HepG2 (cell line): Measurements from ENCODE around the gene NFATC2. TPM values are rescaled to one million over a fixed set of nuclear protein-coding genes. Genes with fewer than 3 reads are reported as not detected.

ENCODE experiments used
- ATAC-seq: fragments of 200-7000 bp; cut with Tn5 transposase; 3 replicates; pipeline ENCODE4 v1.9.1; 2020; ENCODE audit warnings: mild to moderate bottlenecking, moderate library complexity
- BruUV-seq: library from RNA; stranded (reverse); fragments of 400-500 nt; replicated peaks from 2 replicates; lab custom pipeline; 2021; lab: Mats Ljungman, UMichigan
- CTCF ChIA-PET: fragments of 300-600 bp; formaldehyde crosslinking; extraction: SDS; loops from one replicate; lab custom pipeline; 2021; ENCODE audit warnings: low total read pairs, inconsistent platforms, low intra/inter-chr PET ratio; lab: Yijun Ruan, JAX
- POLR2A ChIA-PET: fragments of 350-600 bp; sonication (Branson Sonifier 250); formaldehyde crosslinking; loops from one replicate; lab custom pipeline; 2020; ENCODE audit warnings: antibody characterized with exemption, inconsistent platforms; lab: Yijun Ruan, JAX
- DNase-seq: peaks from one replicate; pipeline ENCODE4 v3.0.0-alpha.2; 2015; ENCODE audit warnings: low spot score
- FAIRE-seq: peaks from 3 replicates; lab custom pipeline; 2011; peaks lifted over from hg19 to GRCh38; lab: Jason Lieb, UNC
- H2AFZ ChIP-seq: one replicate; pipeline ENCODE4 v1.6.1; 2011; ENCODE audit warnings: low read length, inconsistent platforms
- H3K27ac ChIP-seq: fragments of 300-600 bp; 3 replicates; pipeline ENCODE4 v1.8.0; 2011; ENCODE audit warnings: mixed run types, mild to moderate bottlenecking, mixed read lengths, low read length, inconsistent platforms; ENCODE audit not compliant: insufficient read depth; ENCODE audit errors: extremely low read length
- H3K27me3 ChIP-seq, 2 experiments: fragments of 200-600 bp in 1 of 2; 2 replicates in 1 of 2; 3 replicates in 1 of 2; pipeline versions ENCODE4 v1.6.0 to v1.8.0; 2011; ENCODE audit warnings: low read length in 2 of 2, mild to moderate bottlenecking in 2 of 2, moderate library complexity in 2 of 2, inconsistent platforms in 1 of 2; ENCODE audit not compliant: insufficient read depth in 2 of 2, control insufficient read depth in 1 of 2
- H3K36me3 ChIP-seq, 2 experiments: fragments of 200-600 bp in 1 of 2; replicated peaks in 1 of 2; 2 replicates in 1 of 2; 3 replicates in 1 of 2; pipeline versions ENCODE4 v1.5.1 to v1.8.0; 2011; ENCODE audit warnings: low read length in 2 of 2, inconsistent platforms in 1 of 2; ENCODE audit not compliant: insufficient read depth in 2 of 2, control insufficient read depth in 1 of 2
- H3K4me1 ChIP-seq: 2 replicates; pipeline ENCODE4 v1.5.1; 2012; ENCODE audit warnings: low read length, inconsistent platforms; ENCODE audit not compliant: insufficient read depth
- H3K4me2 ChIP-seq: 2 replicates; pipeline ENCODE4 v1.6.0; 2011; ENCODE audit warnings: low read depth, low read length, inconsistent platforms
- H3K4me3 ChIP-seq, 3 experiments: fragments of 200-600 bp in 1 of 3; sonication (generic), shearing (Covaris generic) in 1 of 3; replicated peaks in 1 of 3; 2 replicates each; pipeline ENCODE4 v1.5.1; 2011 to 2016; ENCODE audit warnings: low read length in 3 of 3, inconsistent platforms in 2 of 3, low read depth in 2 of 3, mild to moderate bottlenecking in 2 of 3, control low read depth in 1 of 3, mixed read lengths in 1 of 3; ENCODE audit not compliant: insufficient read depth in 1 of 3
- H3K79me2 ChIP-seq: one replicate; pipeline ENCODE4 v1.6.1; 2011; ENCODE audit warnings: low read length, inconsistent platforms; ENCODE audit not compliant: insufficient read depth
- H3K9ac ChIP-seq: 2 replicates; pipeline ENCODE4 v1.6.0; 2011; ENCODE audit warnings: mild to moderate bottlenecking, low read depth, low read length, inconsistent platforms; ENCODE audit not compliant: insufficient read depth
- H3K9me3 ChIP-seq: 2 replicates; pipeline ENCODE4 v1.5.1; 2012; ENCODE audit warnings: mild to moderate bottlenecking, low read length
- H4K20me1 ChIP-seq: 2 replicates; pipeline ENCODE4 v1.6.0; 2011; ENCODE audit warnings: inconsistent platforms, mild to moderate bottlenecking, low read length, moderate library complexity; ENCODE audit not compliant: insufficient read depth
- FOXC1 ChIP-seq: sonication (generic); formaldehyde crosslinking; IDR thresholded peaks from 2 replicates; pipeline ENCODE4 v1.8.0; 2022; ENCODE audit warnings: mild to moderate bottlenecking, missing genetic modification reagents, borderline replicate concordance
- HHEX ChIP-seq: IDR thresholded peaks from 2 replicates; pipeline ENCODE4 v1.6.1; 2016; ENCODE audit warnings: control low read depth
- KAT7 ChIP-seq: IDR thresholded peaks from 2 replicates; pipeline ENCODE4 v1.6.1; 2018; ENCODE audit warnings: borderline replicate concordance, missing compliant biosample characterization
- KLF15 ChIP-seq: sonication (generic); formaldehyde crosslinking; IDR thresholded peaks from 2 replicates; pipeline ENCODE4 v1.8.1; 2023; ENCODE audit warnings: borderline replicate concordance, mild to moderate bottlenecking, inconsistent platforms, missing genetic modification reagents, mixed read lengths
- LCORL ChIP-seq, 2 experiments: fragments of 450-650 bp in 1 of 2; sonication (generic) in 1 of 2; formaldehyde crosslinking in 1 of 2; IDR thresholded peaks; 2 replicates each; pipeline versions ENCODE4 v1.5.0 to v1.6.1; 2017 to 2020; ENCODE audit warnings: antibody characterized with exemption in 1 of 2, missing genetic modification reagents in 1 of 2
- PRPF4 ChIP-seq: fragments of 200-400 bp; formaldehyde crosslinking; IDR thresholded peaks from 2 replicates; pipeline ENCODE4 v1.6.1; 2016; ENCODE audit warnings: low read length, low read depth; ENCODE audit not compliant: poor library complexity, severe bottlenecking
- ZFYVE20 ChIP-seq: sonication (generic); formaldehyde crosslinking; IDR thresholded peaks from 2 replicates; pipeline ENCODE4 v1.8.0; 2023; ENCODE audit warnings: low read depth, mild to moderate bottlenecking, moderate library complexity, missing genetic modification reagents, borderline replicate concordance
- ZNF280B ChIP-seq: sonication (generic); formaldehyde crosslinking; IDR thresholded peaks from 2 replicates; pipeline ENCODE4 v1.5.0; 2020; ENCODE audit warnings: missing genetic modification reagents, mild to moderate bottlenecking, borderline replicate concordance
- ZNF432 ChIP-seq: sonication (generic); formaldehyde crosslinking; IDR thresholded peaks from 2 replicates; pipeline ENCODE4 v1.5.0; 2020; ENCODE audit warnings: missing genetic modification reagents, mild to moderate bottlenecking, borderline replicate concordance
- ZSCAN12 ChIP-seq: sonication (generic); formaldehyde crosslinking; IDR thresholded peaks from 2 replicates; pipeline ENCODE4 v1.9.0; 2021; ENCODE audit warnings: mild to moderate bottlenecking, missing genetic modification reagents
- WGBS: methylation state at CpG from one replicate; pipeline ENCODE4 v1.1.6; 2017; ENCODE audit warnings: low lambda C conversion rate; 5-methylcytosine and 5-hydroxymethylcytosine counted together
- in situ Hi-C: cut with HindIII; loops from 2 replicates; pipeline ENCODE4 v1.10.0; 2017; ENCODE audit warnings: low pct_unique_long_range_greater_than_20kb; ENCODE audit not compliant: extremely low pct_ligation_motif_present
- intact Hi-C: fragments of 100-400 bp; cut with micrococcal nuclease; formaldehyde crosslinking; loops from one replicate; pipeline ENCODE4 v1.10.0; 2022; ENCODE audit not compliant: unreplicated experiment
- polyA plus RNA-seq, 8 experiments: library from polyadenylated mRNA; depleted of rRNA in 3 of 8; stranded (reverse) in 7 of 8; unstranded in 1 of 8; fragments of >200 nt; fragmentation: Illumina TruSeq in 4 of 8; extraction: Trizol in 4 of 8; gene quantifications; 2 replicates each; pipeline versions ENCODE4 v1.2.1 to v1.2.3, GENCODE V29; 2011 to 2016; ENCODE audit warnings: low read depth in 4 of 8, missing spikeins in 1 of 8, mixed read lengths in 1 of 8; ENCODE audit not compliant: insufficient read depth in 1 of 8
- total RNA-seq, 5 experiments: library from RNA; depleted of rRNA; stranded (reverse); fragments of >200 nt; fragmentation: Illumina TruSeq; extraction: Trizol; gene quantifications; 2 replicates each; pipeline ENCODE4 v1.2.3, GENCODE V29; 2016; ENCODE audit warnings: low read depth in 1 of 5
- TF ChIP-seq, protein P1 (sequence below): sonication (generic); formaldehyde crosslinking; IDR thresholded peaks from 2 replicates; pipeline ENCODE4 v1.5.0; 2020; ENCODE audit warnings: mild to moderate bottlenecking, missing genetic modification reagents

The NFATC2 gene
- total and polyA plus RNA-seq, 2 of the 13 experiments (the other 11 are each of a cell fraction or from before 2014, with no cell fraction given) = 1.9 to 3.3 TPM

DNA sequence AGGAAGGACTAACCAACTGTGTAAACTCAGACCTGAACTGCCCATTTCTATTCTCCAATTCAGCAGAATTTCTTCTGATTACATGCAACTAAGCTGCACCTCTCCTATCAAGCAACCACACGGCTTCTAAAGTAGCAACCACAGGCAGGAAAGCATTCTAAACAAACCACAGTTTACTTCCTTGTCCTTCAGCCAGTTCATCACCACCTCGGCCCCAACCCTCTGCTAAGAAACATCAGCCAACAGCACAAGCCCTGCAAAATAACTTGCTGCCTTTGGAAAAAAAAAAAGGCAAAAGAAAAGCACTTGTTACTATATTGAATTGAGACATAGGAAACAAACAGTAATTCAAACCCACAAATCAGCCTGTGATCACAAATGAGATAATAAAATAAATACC is 140.3 kb downstream of the NFATC2 start (continued):
- no peak for TF ChIP-seq HHEX (CRISPR knock-in tag)

DNA sequence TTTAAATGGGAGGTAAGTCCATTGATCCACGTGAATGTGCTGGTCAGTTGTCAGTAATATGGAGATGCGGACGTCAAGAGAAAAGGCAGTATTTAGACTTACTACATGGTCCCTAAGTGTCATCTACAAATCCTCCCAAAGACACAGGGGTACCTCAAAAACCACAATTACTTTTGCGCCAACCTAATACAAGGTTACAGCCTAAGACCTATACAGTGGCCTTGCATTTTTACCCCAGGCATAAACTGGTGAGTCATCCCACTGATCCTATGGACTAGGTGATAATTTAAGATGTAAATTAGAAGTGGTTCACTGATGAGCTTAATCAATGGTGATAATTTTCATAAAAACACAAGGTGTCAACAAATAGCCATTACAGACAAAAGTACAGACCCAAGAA is 141.0 kb downstream of the NFATC2 start:
- H4K20me1 ChIP-seq = no peaks in the 10 kb centered on the region
- no peak for ATAC-seq
- TF ChIP-seq LCORL (IDR thresholded peaks at IDR 0.05) = no peak
- TF ChIP-seq LCORL (CRISPR knock-in tag; IDR thresholded peaks at IDR 0.05) = no peak
- no peak for TF ChIP-seq ZNF432 (CRISPR knock-in tag)
- no peak for TF ChIP-seq ZSCAN12 (CRISPR knock-in tag)
- TF ChIP-seq FOXC1 (CRISPR knock-in tag) = no peak
- no peak for TF ChIP-seq ZNF280B (CRISPR knock-in tag)
- TF ChIP-seq KAT7 (CRISPR knock-in tag) = no peak
- no peak for TF ChIP-seq KLF15
- TF ChIP-seq, protein P1, sequence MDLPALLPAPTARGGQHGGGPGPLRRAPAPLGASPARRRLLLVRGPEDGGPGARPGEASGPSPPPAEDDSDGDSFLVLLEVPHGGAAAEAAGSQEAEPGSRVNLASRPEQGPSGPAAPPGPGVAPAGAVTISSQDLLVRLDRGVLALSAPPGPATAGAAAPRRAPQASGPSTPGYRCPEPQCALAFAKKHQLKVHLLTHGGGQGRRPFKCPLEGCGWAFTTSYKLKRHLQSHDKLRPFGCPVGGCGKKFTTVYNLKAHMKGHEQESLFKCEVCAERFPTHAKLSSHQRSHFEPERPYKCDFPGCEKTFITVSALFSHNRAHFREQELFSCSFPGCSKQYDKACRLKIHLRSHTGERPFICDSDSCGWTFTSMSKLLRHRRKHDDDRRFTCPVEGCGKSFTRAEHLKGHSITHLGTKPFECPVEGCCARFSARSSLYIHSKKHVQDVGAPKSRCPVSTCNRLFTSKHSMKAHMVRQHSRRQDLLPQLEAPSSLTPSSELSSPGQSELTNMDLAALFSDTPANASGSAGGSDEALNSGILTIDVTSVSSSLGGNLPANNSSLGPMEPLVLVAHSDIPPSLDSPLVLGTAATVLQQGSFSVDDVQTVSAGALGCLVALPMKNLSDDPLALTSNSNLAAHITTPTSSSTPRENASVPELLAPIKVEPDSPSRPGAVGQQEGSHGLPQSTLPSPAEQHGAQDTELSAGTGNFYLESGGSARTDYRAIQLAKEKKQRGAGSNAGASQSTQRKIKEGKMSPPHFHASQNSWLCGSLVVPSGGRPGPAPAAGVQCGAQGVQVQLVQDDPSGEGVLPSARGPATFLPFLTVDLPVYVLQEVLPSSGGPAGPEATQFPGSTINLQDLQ (CRISPR knock-in tag) = no peak
- no peak for TF ChIP-seq ZFYVE20 (CRISPR knock-in tag)
- no peak for TF ChIP-seq PRPF4
- H3K27ac ChIP-seq = no peak overlapping the region
- no peak for FAIRE-seq
- ChIA-PET POLR2A (no interaction called here), CTCF (no interaction called here)
- no peak for DNase-seq
- H3K4me2 ChIP-seq = no peak overlapping the region
- H3K9me3 ChIP-seq = no peaks in the 10 kb centered on the region
- intact Hi-C loops = no loop called here
- no peak overlapping the region for H3K9ac ChIP-seq
- in situ Hi-C loops = no loop called here
- 98% methylated on average over 4 of the region's 4 CpGs for WGBS
- no peaks in the 10 kb centered on the region for H3K4me1 ChIP-seq
- no peak overlapping the region for H3K4me3 ChIP-seq
- H3K79me2 ChIP-seq = no peaks in the 10 kb centered on the region
- BruUV-seq = no TSS peak
- no peak overlapping the region for H2AFZ ChIP-seq
- no peaks in the 10 kb centered on the region for H3K27me3 ChIP-seq
- peaks cover 0 to 8% of the 10 kb centered on the region in 2 experiments; a peak in 2 of 5 replicates for H3K36me3 ChIP-seq
